GM12891 (cell line): ENCODE results near the gene GIMAP5.

Experiments used
- POLR2A ChIP-seq: IDR thresholded peaks from 2 replicates; pipeline ENCODE4 v1.6.1; 2011; ENCODE audit warnings: low read depth, low read length, control low read depth
- POLR2AphosphoS5 ChIP-seq: IDR thresholded peaks from 2 replicates; pipeline ENCODE4 v1.6.1; 2011; ENCODE audit warnings: low read depth, low read length, control low read depth
- POU2F2 ChIP-seq: IDR thresholded peaks from 2 replicates; pipeline ENCODE4 v1.6.1; 2011; ENCODE audit warnings: low read depth, mild to moderate bottlenecking, control low read depth, low read length, moderate library complexity
- SPI1 ChIP-seq: IDR thresholded peaks from 2 replicates; pipeline ENCODE4 v1.6.1; 2011; ENCODE audit warnings: low read depth, low read length, control low read depth

GRCh38 chr7:150790416-150791075 is 53.3 kb downstream of the GIMAP5 start:
- no peak for TF ChIP-seq POLR2A
- no peak for TF ChIP-seq POLR2AphosphoS5
- no peak for TF ChIP-seq SPI1
- no peak for TF ChIP-seq POU2F2
